ENCODE measurements around the gene PCGF3.
A peak's percentile ranks its signal among the peaks of the same experiment; 100 is the strongest.
"Not testable (repeated sequence)": the region's sequence is repeated elsewhere in the genome, so short reads cannot be mapped to it uniquely, and the experiment has no call there.

Gene PCGF3

DNA sequence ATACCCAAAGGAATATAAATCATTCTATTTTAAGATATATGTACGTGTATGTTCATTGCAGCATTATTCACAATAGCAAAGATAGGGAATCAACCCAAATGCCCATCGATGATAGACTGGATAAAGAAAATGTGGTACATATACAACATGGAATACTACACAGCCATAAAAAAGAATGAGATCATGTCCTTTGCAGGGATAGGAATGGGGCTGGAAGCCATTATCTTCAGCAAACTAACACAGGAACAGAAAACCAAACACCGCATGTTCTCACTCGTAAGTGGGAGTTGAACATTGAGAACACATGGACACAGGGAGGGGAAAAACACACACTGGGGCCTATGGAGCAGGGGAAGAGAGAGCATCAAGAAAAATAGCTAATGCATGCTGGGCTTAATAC is 101.3 kb downstream of the PCGF3 start:
- not testable (repeated sequence) for DNase-seq

DNA sequence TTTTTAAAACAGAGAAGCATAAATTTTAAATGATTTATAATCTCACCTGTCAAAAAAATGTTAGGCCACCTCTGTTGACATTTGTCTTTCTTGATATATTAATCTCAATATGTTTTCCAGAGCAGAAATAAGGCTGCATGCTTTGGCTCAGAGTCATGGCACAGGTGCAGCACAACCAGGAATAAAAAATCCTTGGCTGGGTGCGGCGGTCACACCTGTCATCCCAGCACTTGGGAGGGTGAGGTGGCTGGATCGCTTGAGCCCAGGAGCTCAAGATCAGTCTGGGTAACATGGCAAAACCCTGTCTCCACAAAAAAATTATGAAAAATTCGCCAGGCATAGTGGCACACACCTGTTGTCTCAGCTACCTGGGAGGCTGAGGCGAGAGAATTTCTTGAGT is 102.2 kb downstream of the PCGF3 start:
- no peak for DNase-seq

DNA sequence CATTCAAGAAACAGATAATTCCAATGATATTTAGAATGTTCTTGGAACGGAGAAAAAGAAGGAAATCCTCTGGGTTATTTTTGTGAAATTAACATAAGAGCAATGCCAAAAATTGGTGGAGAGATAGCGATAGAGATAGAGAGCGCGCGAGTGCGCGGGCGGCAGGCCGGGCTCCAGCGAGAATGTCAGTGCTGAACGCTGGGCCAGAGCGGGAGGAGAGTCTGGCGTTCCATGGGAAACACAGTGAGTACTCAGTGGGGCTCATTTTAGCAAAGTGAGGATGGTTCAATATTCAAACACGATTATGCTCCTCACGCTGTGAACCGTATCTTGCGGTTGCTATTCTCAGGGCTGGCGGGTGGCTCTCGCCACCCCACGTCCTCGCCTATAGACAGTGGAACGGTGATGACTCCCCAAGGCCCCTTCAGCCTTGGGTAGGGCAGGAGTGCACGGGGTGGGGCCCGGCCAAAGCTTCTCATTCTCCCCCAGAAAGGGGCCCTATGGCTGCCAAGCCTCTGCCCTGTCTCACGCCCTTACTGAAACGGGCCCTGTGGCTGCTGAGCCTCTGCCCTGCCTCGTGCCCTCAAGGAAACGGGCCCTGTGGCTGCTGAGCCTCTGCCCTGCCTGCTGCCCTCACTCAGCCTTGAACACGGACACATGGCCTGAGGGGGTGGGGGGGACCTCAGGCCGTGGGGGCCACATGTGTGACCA is 103.4 kb downstream of the PCGF3 start:
- DNase-seq, result no peak

DNA sequence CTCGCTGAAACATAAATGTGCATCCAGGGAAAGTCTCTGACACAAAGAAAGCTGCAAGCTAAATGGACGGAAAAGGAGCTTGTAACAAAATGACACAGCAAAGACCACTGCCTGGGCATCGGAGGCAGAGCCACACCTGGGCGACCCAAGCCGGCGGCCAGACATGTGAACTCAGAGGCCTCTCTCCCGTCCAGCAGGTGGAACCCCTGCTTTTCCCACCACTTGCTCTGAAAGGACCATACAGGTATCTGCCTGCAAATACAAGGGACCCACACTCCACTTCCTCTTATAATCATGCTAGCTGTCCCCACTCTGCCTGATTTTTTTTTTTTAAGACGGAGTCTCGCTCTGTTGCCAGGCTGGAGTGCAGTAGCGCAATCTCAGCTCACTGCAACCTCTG is 108.3 kb downstream of the PCGF3 start:
- DNase-seq, result peak; percentile 46

DNA sequence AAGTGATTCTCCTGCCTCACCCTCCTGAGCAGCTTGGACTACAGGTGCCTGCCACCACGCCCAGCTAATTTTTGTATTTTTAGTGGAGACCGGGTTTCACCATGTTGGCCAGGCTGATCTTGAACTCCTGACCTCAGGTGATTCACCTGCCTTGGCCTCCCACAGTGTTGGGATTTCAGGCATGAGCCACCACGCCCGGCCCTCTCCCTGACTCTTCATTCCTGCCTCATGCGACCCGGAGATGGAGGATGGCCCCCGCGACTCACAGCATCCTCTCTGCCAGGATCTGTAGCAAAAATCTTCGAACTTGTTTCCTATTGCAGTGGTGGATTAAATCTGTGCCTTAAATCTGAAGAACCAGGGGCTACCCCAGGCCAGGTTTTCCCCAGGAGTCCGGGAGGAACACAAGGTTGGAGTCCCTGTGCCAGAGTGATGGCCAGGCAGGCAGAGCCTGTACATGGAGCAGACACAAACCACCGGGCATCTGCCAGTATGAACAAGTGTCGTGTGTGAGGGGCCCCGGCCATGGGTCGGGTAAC is 108.7 kb downstream of the PCGF3 start:
- DNase-seq, result no peak

DNA sequence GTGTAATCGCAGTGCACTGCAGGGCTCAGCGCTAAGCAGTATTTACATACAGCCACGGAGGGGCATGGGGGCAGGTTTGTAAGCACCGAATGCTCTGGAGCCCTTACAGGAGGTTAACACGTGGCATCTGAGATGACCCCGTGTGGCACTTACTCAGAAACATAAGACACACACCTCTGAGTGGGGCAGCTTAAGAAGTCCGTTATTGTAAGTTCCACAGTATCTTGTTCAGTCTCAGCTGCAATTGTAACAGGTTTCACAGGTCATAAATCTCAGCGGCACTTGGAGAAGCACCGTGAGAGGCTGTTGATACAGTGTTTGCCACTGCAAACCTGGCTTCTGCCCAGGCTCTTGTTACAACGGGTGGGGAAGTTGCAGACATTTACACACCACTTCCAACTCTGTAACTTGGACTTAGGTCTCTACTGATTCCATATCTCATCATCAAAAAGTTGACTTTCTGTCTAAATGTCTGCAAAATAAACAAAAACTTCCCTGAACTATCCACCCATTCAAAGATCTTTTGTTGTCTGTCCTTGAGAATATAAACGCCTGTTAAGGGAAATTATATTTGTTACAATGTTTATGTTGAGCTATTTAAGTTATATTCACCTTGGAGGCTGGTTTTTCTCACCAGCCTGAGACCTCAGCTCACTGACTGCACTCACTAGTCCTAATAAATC is 110.0 kb downstream of the PCGF3 start:
- DNase-seq, result peak; percentile 24

DNA sequence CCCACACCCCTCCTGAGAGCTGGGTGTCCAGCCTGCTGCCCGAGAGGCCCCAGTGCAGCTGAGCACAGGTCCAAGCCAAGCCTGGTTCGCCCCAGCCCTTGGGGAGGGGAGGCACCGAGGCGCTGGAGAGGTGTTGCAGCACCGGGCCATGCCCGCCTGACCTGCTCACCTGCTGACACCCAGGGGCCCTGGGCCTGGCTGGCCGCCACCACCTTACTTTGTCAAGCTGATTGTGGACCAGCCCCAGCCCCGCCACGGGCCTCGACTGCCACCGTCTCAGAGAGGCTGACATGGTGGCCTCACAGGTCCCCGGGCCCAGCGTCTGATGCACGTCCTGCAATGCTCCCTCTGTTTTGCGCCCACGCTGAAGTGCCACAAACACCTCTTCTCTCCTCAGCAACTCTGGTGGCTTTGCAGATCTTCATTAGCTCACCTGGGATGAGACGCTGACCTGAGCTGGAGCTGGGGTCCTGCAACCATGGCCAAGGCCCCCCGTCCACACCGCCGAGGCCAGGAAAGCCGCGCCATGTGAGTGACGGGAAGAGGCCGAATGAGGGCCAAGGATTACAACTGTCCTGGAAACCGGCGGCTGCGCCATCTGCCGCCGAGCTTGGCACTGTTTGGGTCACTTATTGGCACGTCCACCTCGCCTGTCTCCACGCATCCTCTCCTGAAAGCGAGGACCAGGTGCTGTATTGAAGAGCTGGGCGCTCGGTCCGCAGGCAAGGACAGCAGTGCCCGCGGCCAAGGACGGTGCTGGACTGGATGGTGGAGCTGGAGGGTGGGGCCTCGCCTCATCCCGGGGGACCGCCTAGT is 112.7 kb downstream of the PCGF3 start:
- DNase-seq, result no peak

DNA sequence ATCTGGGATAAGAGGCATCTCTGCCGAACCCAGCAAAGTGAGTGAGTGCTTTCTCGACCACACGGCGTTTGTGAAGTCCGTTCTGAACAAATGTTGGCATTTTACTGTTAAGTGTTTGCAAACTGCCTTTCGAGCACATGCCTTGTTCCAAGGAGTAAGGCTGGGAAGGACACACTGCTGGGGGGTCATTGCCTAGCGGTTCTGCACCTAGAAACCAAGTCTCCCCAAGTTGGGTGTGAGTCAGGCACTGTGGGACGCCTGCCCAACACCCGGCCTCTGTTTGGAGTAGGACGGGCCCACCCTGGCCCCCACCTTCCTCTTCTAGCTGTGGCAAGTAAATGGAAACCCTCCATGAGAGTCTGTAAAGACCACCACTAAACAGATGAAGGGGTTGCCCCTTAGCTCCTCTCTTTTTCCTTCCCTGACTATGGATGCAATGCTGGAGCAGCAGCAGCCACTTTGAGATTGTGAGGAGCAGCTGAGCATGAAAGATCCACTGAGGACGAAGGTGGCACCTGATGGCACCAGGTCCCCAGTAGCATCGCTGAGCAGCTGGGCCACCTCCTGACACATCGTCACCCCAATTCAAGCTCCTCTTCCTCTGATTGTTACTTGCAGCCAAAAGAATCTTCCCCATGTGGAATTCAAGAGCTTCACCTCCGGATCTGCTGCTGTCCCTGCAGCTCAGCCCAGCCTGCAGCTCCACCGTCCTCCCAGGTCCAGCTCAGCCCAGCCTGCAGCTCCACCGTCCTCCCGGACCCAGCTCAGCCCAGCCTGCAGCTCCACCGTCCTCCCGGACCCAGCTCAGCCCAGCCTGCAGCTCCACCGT is 114.0 kb downstream of the PCGF3 start:
- peak; percentile 39 for DNase-seq
